SK-N-SH treated with all-trans-retinoic acid at 6 μM for 48 hours (cell line): ENCODE results near the gene SEC14L5.

Experiments
- ATAC-seq: fragments of 200-7000 bp; cut with Tn5 transposase; 3 replicates; pipeline ENCODE4 v1.9.1; 2020; ENCODE audit warnings: mild to moderate bottlenecking, moderate library complexity
- ARNTL ChIP-seq: fragments of 450-650 bp; formaldehyde crosslinking; IDR thresholded peaks from 2 replicates; pipeline ENCODE4 v1.5.0; 2020; ENCODE audit warnings: low read depth, mild to moderate bottlenecking, moderate library complexity, borderline replicate concordance
- BACH2 ChIP-seq: fragments of 250-450 bp; sonication (Bioruptor Pico); IDR thresholded peaks from 2 replicates; pipeline ENCODE4 v1.9.0; 2021; ENCODE audit warnings: mild to moderate bottlenecking, borderline replicate concordance
- CSDC2 ChIP-seq: fragments of 250-450 bp; sonication (Bioruptor Pico); IDR thresholded peaks from 2 replicates; pipeline ENCODE4 v1.5.0; 2020; ENCODE audit warnings: mild to moderate bottlenecking, moderate library complexity
- ISL1 ChIP-seq: fragments of 250-450 bp; sonication (Bioruptor Pico); IDR thresholded peaks from 2 replicates; pipeline ENCODE4 v2.1.2; 2022; ENCODE audit warnings: mild to moderate bottlenecking, moderate library complexity
- OSR1 ChIP-seq: fragments of 250-450 bp; sonication (Bioruptor Pico); IDR thresholded peaks from 2 replicates; pipeline ENCODE4 v1.8.0; 2022; ENCODE audit warnings: moderate library complexity, mild to moderate bottlenecking, inconsistent platforms
- PPARA ChIP-seq: fragments of 250-450 bp; sonication (Bioruptor Pico); IDR thresholded peaks from 2 replicates; pipeline ENCODE4 v1.5.0; 2020; ENCODE audit warnings: mild to moderate bottlenecking, borderline replicate concordance
- RARB ChIP-seq: fragments of 250-450 bp; sonication (Bioruptor Pico); IDR thresholded peaks from 2 replicates; pipeline ENCODE4 v1.8.0; 2021; ENCODE audit warnings: mild to moderate bottlenecking, moderate library complexity
- TCF4 ChIP-seq: fragments of 250-450 bp; sonication (Bioruptor Pico); IDR thresholded peaks from 2 replicates; pipeline ENCODE4 v1.8.0; 2021; ENCODE audit warnings: mild to moderate bottlenecking, moderate library complexity, borderline replicate concordance
- TOX ChIP-seq: fragments of 250-450 bp; sonication (Bioruptor Pico); IDR thresholded peaks from 2 replicates; pipeline ENCODE4 v1.8.0; 2021; ENCODE audit warnings: mild to moderate bottlenecking, moderate library complexity, borderline replicate concordance
- ZC3H10 ChIP-seq: fragments of 250-450 bp; sonication (Bioruptor Pico); IDR thresholded peaks from 2 replicates; pipeline ENCODE4 v1.5.1; 2021; ENCODE audit warnings: mild to moderate bottlenecking, moderate library complexity
- ZFP3 ChIP-seq: fragments of 250-450 bp; sonication (Bioruptor Pico); IDR thresholded peaks from 2 replicates; pipeline ENCODE4 v1.5.0; 2020; ENCODE audit warnings: mild to moderate bottlenecking, moderate library complexity
- ZFP30 ChIP-seq: fragments of 450-650 bp; formaldehyde crosslinking; IDR thresholded peaks from 2 replicates; pipeline ENCODE4 v1.5.0; 2022; ENCODE audit warnings: mild to moderate bottlenecking, moderate library complexity
- ZNF565 ChIP-seq: fragments of 450-650 bp; formaldehyde crosslinking; conservative IDR thresholded peaks from 2 replicates; pipeline ENCODE4 v1.5.0; 2020; ENCODE audit warnings: low read depth, mild to moderate bottlenecking, moderate library complexity
- ZNF70 ChIP-seq: fragments of 450-650 bp; formaldehyde crosslinking; IDR thresholded peaks from 2 replicates; pipeline ENCODE4 v1.5.0; 2020; ENCODE audit warnings: mild to moderate bottlenecking, moderate library complexity
- ZNF8 ChIP-seq: fragments of 450-650 bp; formaldehyde crosslinking; IDR thresholded peaks from 2 replicates; pipeline ENCODE4 v1.5.0; 2020; ENCODE audit warnings: mild to moderate bottlenecking, moderate library complexity
- TF ChIP-seq, protein P1 (sequence below): fragments of 250-450 bp; sonication (Bioruptor Pico); IDR thresholded peaks from 2 replicates; pipeline ENCODE4 v1.8.0; 2020; ENCODE audit warnings: mild to moderate bottlenecking, moderate library complexity, borderline replicate concordance
- TF ChIP-seq, protein P2 (sequence below): fragments of 250-450 bp; sonication (Bioruptor Pico); IDR thresholded peaks from 2 replicates; pipeline ENCODE4 v1.5.0; 2020; ENCODE audit warnings: mild to moderate bottlenecking, moderate library complexity
- TF ChIP-seq, protein P3 (sequence below): fragments of 250-450 bp; sonication (Bioruptor Pico); IDR thresholded peaks from 2 replicates; pipeline ENCODE4 v1.5.1; 2021; ENCODE audit warnings: mild to moderate bottlenecking, moderate library complexity
- TF ChIP-seq, protein P4 (sequence below): fragments of 250-450 bp; sonication (Bioruptor Pico); IDR thresholded peaks from 2 replicates; pipeline ENCODE4 v1.5.1; 2020; ENCODE audit warnings: low read depth, mild to moderate bottlenecking, moderate library complexity
- TF ChIP-seq, protein P5 (sequence below): fragments of 250-450 bp; sonication (Bioruptor Pico); IDR thresholded peaks from 2 replicates; pipeline ENCODE4 v1.8.0; 2021; ENCODE audit warnings: low read depth, mild to moderate bottlenecking, moderate library complexity, borderline replicate concordance

SEC14L5 gene

DNA sequence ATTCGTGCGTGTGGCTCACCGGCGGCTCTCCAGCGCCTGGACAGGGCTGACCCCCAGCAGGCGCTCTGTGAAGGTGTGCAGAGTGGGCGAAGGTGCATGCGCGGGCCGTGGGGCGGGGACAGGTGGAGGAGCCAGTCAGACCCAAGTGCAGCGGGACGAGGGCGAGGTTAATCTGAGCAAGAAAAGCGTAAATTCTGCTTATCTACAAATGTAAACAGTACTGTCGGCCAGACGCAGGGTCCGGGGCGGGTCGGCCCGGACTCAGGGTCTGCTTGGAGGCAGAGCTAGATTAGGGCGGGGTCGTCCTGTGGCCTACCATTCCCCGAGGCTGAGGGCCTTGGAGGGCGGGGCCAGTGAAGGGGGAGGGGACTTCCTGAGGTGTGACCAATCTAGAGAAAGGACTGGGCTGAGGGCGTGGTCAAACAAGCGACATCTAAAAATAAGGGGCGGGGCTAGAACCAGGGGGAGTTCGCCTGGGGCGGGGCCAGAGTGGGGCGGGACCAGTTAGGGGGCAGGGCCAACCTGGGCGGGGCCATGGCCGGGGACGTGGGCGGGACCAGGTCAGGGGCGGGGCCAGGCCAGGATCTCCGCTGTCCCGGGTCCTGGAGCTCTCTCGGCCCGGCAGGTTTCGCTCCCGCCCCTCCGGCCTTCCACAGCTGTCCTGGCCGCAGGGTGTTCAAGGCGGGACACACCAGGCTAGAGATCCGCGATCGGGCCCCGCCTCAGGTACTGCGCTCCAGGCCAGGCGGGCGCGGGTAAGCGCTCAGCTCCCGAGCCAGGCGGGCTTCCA lies at the start of gene SEC14L5:
Gene SEC14L5, plus strand, starts transcription at position 611 of the 790 bp plus-strand sequence. CDS start 994 bp downstream, outside the sequence.
- peak; percentile 92 for ATAC-seq
- TF ChIP-seq RARB (CRISPR knock-in tag) (no peak), TOX (CRISPR knock-in tag) (no peak), ISL1 (no peak), ZNF70 (CRISPR knock-in tag) (no peak), ZNF8 (CRISPR knock-in tag) (no peak), ZFP3 (no peak), BACH2 (no peak), TCF4 (CRISPR knock-in tag) (no peak), ZC3H10 (CRISPR knock-in tag) (no peak), ZNF565 (CRISPR knock-in tag) (no peak), ZFP30 (CRISPR knock-in tag) (no peak), PPARA (no peak), ARNTL (CRISPR knock-in tag) (no peak), OSR1 (CRISPR knock-in tag) (no peak), CSDC2 (no peak)
- TF ChIP-seq, protein P1, sequence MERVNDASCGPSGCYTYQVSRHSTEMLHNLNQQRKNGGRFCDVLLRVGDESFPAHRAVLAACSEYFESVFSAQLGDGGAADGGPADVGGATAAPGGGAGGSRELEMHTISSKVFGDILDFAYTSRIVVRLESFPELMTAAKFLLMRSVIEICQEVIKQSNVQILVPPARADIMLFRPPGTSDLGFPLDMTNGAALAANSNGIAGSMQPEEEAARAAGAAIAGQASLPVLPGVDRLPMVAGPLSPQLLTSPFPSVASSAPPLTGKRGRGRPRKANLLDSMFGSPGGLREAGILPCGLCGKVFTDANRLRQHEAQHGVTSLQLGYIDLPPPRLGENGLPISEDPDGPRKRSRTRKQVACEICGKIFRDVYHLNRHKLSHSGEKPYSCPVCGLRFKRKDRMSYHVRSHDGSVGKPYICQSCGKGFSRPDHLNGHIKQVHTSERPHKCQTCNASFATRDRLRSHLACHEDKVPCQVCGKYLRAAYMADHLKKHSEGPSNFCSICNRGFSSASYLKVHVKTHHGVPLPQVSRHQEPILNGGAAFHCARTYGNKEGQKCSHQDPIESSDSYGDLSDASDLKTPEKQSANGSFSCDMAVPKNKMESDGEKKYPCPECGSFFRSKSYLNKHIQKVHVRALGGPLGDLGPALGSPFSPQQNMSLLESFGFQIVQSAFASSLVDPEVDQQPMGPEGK (CRISPR knock-in tag) = no peak
- TF ChIP-seq, protein P2, sequence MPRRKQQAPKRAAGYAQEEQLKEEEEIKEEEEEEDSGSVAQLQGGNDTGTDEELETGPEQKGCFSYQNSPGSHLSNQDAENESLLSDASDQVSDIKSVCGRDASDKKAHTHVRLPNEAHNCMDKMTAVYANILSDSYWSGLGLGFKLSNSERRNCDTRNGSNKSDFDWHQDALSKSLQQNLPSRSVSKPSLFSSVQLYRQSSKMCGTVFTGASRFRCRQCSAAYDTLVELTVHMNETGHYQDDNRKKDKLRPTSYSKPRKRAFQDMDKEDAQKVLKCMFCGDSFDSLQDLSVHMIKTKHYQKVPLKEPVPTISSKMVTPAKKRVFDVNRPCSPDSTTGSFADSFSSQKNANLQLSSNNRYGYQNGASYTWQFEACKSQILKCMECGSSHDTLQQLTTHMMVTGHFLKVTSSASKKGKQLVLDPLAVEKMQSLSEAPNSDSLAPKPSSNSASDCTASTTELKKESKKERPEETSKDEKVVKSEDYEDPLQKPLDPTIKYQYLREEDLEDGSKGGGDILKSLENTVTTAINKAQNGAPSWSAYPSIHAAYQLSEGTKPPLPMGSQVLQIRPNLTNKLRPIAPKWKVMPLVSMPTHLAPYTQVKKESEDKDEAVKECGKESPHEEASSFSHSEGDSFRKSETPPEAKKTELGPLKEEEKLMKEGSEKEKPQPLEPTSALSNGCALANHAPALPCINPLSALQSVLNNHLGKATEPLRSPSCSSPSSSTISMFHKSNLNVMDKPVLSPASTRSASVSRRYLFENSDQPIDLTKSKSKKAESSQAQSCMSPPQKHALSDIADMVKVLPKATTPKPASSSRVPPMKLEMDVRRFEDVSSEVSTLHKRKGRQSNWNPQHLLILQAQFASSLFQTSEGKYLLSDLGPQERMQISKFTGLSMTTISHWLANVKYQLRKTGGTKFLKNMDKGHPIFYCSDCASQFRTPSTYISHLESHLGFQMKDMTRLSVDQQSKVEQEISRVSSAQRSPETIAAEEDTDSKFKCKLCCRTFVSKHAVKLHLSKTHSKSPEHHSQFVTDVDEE (CRISPR knock-in tag) = no peak
- TF ChIP-seq, protein P3, sequence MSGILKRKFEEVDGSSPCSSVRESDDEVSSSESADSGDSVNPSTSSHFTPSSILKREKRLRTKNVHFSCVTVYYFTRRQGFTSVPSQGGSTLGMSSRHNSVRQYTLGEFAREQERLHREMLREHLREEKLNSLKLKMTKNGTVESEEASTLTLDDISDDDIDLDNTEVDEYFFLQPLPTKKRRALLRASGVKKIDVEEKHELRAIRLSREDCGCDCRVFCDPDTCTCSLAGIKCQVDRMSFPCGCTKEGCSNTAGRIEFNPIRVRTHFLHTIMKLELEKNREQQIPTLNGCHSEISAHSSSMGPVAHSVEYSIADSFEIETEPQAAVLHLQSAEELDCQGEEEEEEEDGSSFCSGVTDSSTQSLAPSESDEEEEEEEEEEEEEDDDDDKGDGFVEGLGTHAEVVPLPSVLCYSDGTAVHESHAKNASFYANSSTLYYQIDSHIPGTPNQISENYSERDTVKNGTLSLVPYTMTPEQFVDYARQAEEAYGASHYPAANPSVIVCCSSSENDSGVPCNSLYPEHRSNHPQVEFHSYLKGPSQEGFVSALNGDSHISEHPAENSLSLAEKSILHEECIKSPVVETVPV = no peak
- TF ChIP-seq, protein P4, sequence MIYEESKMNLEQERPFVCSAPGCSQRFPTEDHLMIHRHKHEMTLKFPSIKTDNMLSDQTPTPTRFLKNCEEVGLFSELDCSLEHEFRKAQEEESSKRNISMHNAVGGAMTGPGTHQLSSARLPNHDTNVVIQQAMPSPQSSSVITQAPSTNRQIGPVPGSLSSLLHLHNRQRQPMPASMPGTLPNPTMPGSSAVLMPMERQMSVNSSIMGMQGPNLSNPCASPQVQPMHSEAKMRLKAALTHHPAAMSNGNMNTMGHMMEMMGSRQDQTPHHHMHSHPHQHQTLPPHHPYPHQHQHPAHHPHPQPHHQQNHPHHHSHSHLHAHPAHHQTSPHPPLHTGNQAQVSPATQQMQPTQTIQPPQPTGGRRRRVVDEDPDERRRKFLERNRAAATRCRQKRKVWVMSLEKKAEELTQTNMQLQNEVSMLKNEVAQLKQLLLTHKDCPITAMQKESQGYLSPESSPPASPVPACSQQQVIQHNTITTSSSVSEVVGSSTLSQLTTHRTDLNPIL (CRISPR knock-in tag) = no peak
- TF ChIP-seq, protein P5, sequence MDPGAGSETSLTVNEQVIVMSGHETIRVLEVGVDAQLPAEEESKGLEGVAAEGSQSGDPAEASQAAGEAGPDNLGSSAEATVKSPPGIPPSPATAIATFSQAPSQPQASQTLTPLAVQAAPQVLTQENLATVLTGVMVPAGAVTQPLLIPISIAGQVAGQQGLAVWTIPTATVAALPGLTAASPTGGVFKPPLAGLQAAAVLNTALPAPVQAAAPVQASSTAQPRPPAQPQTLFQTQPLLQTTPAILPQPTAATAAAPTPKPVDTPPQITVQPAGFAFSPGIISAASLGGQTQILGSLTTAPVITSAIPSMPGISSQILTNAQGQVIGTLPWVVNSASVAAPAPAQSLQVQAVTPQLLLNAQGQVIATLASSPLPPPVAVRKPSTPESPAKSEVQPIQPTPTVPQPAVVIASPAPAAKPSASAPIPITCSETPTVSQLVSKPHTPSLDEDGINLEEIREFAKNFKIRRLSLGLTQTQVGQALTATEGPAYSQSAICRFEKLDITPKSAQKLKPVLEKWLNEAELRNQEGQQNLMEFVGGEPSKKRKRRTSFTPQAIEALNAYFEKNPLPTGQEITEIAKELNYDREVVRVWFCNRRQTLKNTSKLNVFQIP = no peak

DNA sequence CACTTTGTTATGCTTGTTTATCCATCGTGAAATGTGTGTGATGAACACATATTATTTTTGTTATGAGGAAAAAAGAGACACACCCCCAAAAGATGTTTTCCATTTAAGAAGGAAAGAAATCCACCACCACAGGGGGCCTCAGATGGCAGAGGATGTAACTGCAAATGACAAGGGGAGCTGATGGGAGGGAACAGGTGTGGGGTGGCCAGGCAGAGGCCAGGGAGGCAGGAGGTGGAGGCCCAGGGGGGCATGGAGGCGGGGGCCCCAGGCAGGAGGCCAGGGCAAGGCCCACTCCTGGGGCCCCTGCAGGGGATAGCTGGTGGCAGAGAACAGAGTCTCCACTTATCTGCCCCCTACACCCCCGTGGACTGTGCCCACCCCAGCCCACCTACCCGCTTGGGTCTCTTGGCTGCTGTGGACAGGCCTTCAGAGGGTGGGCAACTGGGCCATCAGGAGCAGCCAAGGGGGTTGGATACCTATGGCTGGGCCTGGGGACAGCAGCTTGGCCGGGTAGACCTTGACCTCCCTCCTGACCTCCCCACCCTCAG lies 49.2 kb upstream of the SEC14L5 start:
- no peak for ATAC-seq
- TF ChIP-seq, protein P2 (CRISPR knock-in tag) = no peak
- TF ChIP-seq ISL1 (no peak), ZFP3 (no peak), ZFP30 (CRISPR knock-in tag) (no peak)
- TF ChIP-seq, all 23 proteins: peak for 0
